Loucy (cell line): Measurements from ENCODE around the gene PBX1.

Experiments used
- CTCF ChIP-seq: fragments of 200-600 bp; sonication (generic); conservative IDR thresholded peaks from 2 replicates; pipeline ENCODE4 v1.5.1; 2014; ENCODE audit warnings: mild to moderate bottlenecking, antibody characterized with exemption, low read length
- EZH2phosphoT487 ChIP-seq: fragments of 200-600 bp; IDR thresholded peaks from 2 replicates; pipeline ENCODE4 v1.6.1; 2018; ENCODE audit warnings: antibody characterized with exemption, mild to moderate bottlenecking, moderate library complexity, borderline replicate concordance

GRCh38 chr1:164589408-164589807, 30.4 kb downstream of the PBX1 start:
- TF ChIP-seq CTCF (no peak), EZH2phosphoT487 (no peak)
